K562 (cell line): ENCODE measurements around the gene COL25A1. TPM values are rescaled to one million over a fixed set of nuclear protein-coding genes. Genes with fewer than 3 reads are reported as not detected.
A peak's percentile ranks its signal among the peaks of the same experiment; 100 is the strongest.

Experiments
- DPF2 ChIP-seq: fragments of 450-650 bp; IDR thresholded peaks from 2 replicates; pipeline ENCODE4 v1.6.1; 2016
- E2F8 ChIP-seq: fragments of 450-650 bp; IDR thresholded peaks from 2 replicates; pipeline ENCODE4 v1.7.1; 2018; ENCODE audit warnings: mild to moderate bottlenecking, low read depth; ENCODE audit not compliant: partially characterized antibody
- HNRNPK ChIP-seq: fragments of 200-400 bp; formaldehyde crosslinking; IDR thresholded peaks from one replicate; pipeline ENCODE4 v1.6.1; 2018; ENCODE audit warnings: mild to moderate bottlenecking, low read depth, low read length; ENCODE audit not compliant: poor library complexity, severe bottlenecking
- HNRNPUL1 ChIP-seq: fragments of 200-400 bp; formaldehyde crosslinking; IDR thresholded peaks from 2 replicates; pipeline ENCODE4 v1.6.1; 2017; ENCODE audit warnings: low read length
- MAFG ChIP-seq: fragments of 450-650 bp; conservative IDR thresholded peaks from 2 replicates; pipeline ENCODE4 v1.6.1; 2016; ENCODE audit warnings: missing genetic modification characterization, missing compliant biosample characterization
- MAZ ChIP-seq, 2 experiments: fragments of 450-650 bp in 1 of 2; sonication (generic) in 1 of 2; formaldehyde crosslinking; IDR thresholded peaks in 1 of 2; conservative IDR thresholded peaks in 1 of 2; 2 replicates each; pipeline versions ENCODE4 v1.4.0 to v1.5.0; 2020; ENCODE audit warnings: mild to moderate bottlenecking in 1 of 2, missing genetic modification reagents in 1 of 2
- MEIS2 ChIP-seq: fragments of 450-650 bp; IDR thresholded peaks from 2 replicates; pipeline ENCODE4 v1.6.1; 2014; ENCODE audit warnings: mild to moderate bottlenecking; ENCODE audit not compliant: partially characterized antibody
- NCOA2 ChIP-seq, 2 experiments: fragments of 450-650 bp; IDR thresholded peaks; 2 replicates each; pipeline ENCODE4 v1.6.1; 2018; ENCODE audit warnings: mild to moderate bottlenecking in 2 of 2, moderate library complexity in 1 of 2; ENCODE audit not compliant: partially characterized antibody in 2 of 2
- PBX2 ChIP-seq, 2 experiments: IDR thresholded peaks in 1 of 2; conservative IDR thresholded peaks in 1 of 2; 2 replicates each; pipeline ENCODE4 v1.6.1; 2016; ENCODE audit warnings: low read depth in 2 of 2, mild to moderate bottlenecking in 1 of 2, missing compliant biosample characterization in 1 of 2, missing genetic modification characterization in 1 of 2, moderate library complexity in 1 of 2
- RAD21 ChIP-seq, 2 experiments: fragments of 250-450 bp in 1 of 2; fragments of 450-650 bp in 1 of 2; sonication (Bioruptor Pico) in 1 of 2; formaldehyde crosslinking in 1 of 2; IDR thresholded peaks in 1 of 2; conservative IDR thresholded peaks in 1 of 2; 2 replicates each; pipeline versions ENCODE4 v1.4.0 to v1.8.0; 2020 to 2022; ENCODE audit warnings: mild to moderate bottlenecking in 2 of 2, moderate library complexity in 1 of 2
- RFX1 ChIP-seq: fragments of 450-650 bp; IDR thresholded peaks from 2 replicates; pipeline ENCODE4 v1.6.1; 2016; ENCODE audit warnings: mild to moderate bottlenecking, moderate library complexity
- STAG1 ChIP-seq: sonication (generic); formaldehyde crosslinking; IDR thresholded peaks from 2 replicates; pipeline ENCODE4 v1.5.0; 2020; ENCODE audit warnings: missing genetic modification reagents, borderline replicate concordance
- ZBTB9 ChIP-seq: fragments of 450-650 bp; formaldehyde crosslinking; IDR thresholded peaks from 2 replicates; pipeline ENCODE4 v1.4.0; 2020; ENCODE audit warnings: mild to moderate bottlenecking, moderate library complexity
- polyA plus RNA-seq, 8 experiments: library from polyadenylated mRNA; depleted of rRNA in 4 of 8; stranded (reverse) in 5 of 8; unstranded in 3 of 8; fragments of >200 nt; fragmentation: Nextera tagmentation in 2 of 8; fragmentation: Illumina TruSeq in 1 of 8; extraction: Ambion mirVana in 2 of 8; extraction: Trizol in 1 of 8; gene quantifications; 2 replicates each; pipeline versions ENCODE4 v1.2.1 to v1.2.3, GENCODE V29; 2011 to 2014; ENCODE audit warnings: inconsistent platforms in 1 of 8, missing spikeins in 1 of 8
- total RNA-seq, 7 experiments: library from RNA; depleted of rRNA in 6 of 7; stranded (reverse); fragments of >200 nt in 6 of 7; fragmentation: Illumina TruSeq in 2 of 7; extraction: Trizol in 2 of 7; gene quantifications; 2 replicates each; pipeline versions ENCODE4 v1.2.1 to v1.2.3, GENCODE V29; 2011 to 2021; ENCODE audit warnings: low replicate concordance in 1 of 7
- TF ChIP-seq, protein P1 (sequence below): fragments of 250-450 bp; sonication (Bioruptor Pico); IDR thresholded peaks from 2 replicates; pipeline ENCODE4 v1.8.0; 2021; ENCODE audit warnings: moderate library complexity, mild to moderate bottlenecking, inconsistent platforms
- TF ChIP-seq, protein P2 (sequence below): fragments of 450-650 bp; IDR thresholded peaks from 2 replicates; pipeline ENCODE4 v1.6.1; 2018; ENCODE audit warnings: mild to moderate bottlenecking, low read depth; ENCODE audit not compliant: partially characterized antibody
- TF ChIP-seq, protein P3 (sequence below): fragments of 450-650 bp; formaldehyde crosslinking; conservative IDR thresholded peaks from 2 replicates; pipeline ENCODE4 v1.4.0; 2022; ENCODE audit warnings: mild to moderate bottlenecking, missing genetic modification characterization

Gene COL25A1
- total and polyA plus RNA-seq, 9 of the 15 experiments (the other 6 are each of a cell fraction or from before 2014, with no cell fraction given), result 0.03 to 0.62 (median 0.27) TPM

- TF ChIP-seq ZBTB9 (no peak), MEIS2 (peak; percentile 37), NCOA2 (IDR thresholded peaks at IDR 0.05; ENCODE audit: partially characterized antibody in 2 of 2) (no peak), E2F8 (no peak), MAZ (CRISPR knock-in tag; conservative IDR thresholded peaks at IDR 0.05 in 1 of 2, IDR thresholded peaks at IDR 0.05 in 1 of 2) (no peak), MAFG (tag) (no peak), RFX1 (no peak), STAG1 (CRISPR knock-in tag) (no peak), RAD21 (CRISPR knock-in tag; conservative IDR thresholded peaks at IDR 0.05 in 1 of 2, IDR thresholded peaks at IDR 0.05 in 1 of 2) (0 out of 4 replicates have a peak, but pooled peaks of 1 of the 2 experiments have one; percentile 5), HNRNPUL1 (no peak), PBX2 (CRISPR knock-in tag; IDR thresholded peaks at IDR 0.05; ENCODE audit: low read depth) (no peak), PBX2 (tag; conservative IDR thresholded peaks at IDR 0.05; ENCODE audit: low read depth) (peak; percentile 39; the same call in 1 of the 2 replicates), DPF2 (no peak), HNRNPK (no peak)
- TF ChIP-seq, protein P1, sequence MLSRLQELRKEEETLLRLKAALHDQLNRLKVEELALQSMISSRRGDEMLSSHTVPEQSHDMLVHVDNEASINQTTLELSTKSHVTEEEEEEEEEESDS (CRISPR knock-in tag), result no peak
- TF ChIP-seq, protein P2, sequence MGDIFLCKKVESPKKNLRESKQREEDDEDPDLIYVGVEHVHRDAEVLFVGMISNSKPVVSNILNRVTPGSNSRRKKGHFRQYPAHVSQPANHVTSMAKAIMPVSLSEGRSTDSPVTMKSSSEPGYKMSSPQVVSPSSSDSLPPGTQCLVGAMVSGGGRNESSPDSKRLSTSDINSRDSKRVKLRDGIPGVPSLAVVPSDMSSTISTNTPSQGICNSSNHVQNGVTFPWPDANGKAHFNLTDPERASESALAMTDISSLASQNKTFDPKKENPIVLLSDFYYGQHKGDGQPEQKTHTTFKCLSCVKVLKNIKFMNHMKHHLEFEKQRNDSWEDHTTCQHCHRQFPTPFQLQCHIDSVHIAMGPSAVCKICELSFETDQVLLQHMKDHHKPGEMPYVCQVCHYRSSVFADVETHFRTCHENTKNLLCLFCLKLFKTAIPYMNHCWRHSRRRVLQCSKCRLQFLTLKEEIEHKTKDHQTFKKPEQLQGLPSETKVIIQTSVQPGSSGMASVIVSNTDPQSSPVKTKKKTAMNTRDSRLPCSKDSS, result no peak
- TF ChIP-seq, protein P3, sequence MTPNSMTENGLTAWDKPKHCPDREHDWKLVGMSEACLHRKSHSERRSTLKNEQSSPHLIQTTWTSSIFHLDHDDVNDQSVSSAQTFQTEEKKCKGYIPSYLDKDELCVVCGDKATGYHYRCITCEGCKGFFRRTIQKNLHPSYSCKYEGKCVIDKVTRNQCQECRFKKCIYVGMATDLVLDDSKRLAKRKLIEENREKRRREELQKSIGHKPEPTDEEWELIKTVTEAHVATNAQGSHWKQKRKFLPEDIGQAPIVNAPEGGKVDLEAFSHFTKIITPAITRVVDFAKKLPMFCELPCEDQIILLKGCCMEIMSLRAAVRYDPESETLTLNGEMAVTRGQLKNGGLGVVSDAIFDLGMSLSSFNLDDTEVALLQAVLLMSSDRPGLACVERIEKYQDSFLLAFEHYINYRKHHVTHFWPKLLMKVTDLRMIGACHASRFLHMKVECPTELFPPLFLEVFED (CRISPR knock-in tag), result no peak
These were observed 146.7 kb downstream of the COL25A1 start (continued) for GRCh38 chr4:109155682-109156283.
